Measurements from ENCODE around the gene GJB4. TPM values are rescaled to one million over a fixed set of nuclear protein-coding genes. Genes with fewer than 3 reads are reported as not detected.

Gene GJB4
- total RNA-seq, 2 experiments from 2014 or later: not detected

Other genes starting within 250 kb of the GJB4 start
- not detected for gene GJB5, start 4.7 kb upstream of the GJB4 start, total RNA-seq
- gene GJB3, start 21.5 kb downstream of the GJB4 start, total RNA-seq: not detected
- gene GJA4, start 33.3 kb downstream of the GJB4 start, total RNA-seq: not detected
- gene SMIM12, start 100.0 kb downstream of the GJB4 start, total RNA-seq: 10 to 100 TPM; 50.4 to 52.2 TPM
- gene DLGAP3, start 169.9 kb downstream of the GJB4 start, total RNA-seq: under 1 TPM; 0.29 to 0.39 TPM
- 10 to 100 TPM; 24.8 to 26.7 TPM for gene TMEM35B, start 225.6 kb downstream of the GJB4 start, total RNA-seq